Sigmoid colon (tissue), 7 donors: Measurements from ENCODE around the gene SMCR8. TPM values are rescaled to one million over a fixed set of nuclear protein-coding genes. Genes with fewer than 3 reads are reported as not detected.

Experiments used
- DNase-seq: peaks from one replicate; pipeline ENCODE4 v3.0.0-alpha.2; 2019
- H3K27ac ChIP-seq, 4 donors: fragments of 200-600 bp; sonication (generic); one replicate each; pipeline ENCODE4 v1.5.1; 2016 to 2019; ENCODE audit warnings: mild to moderate bottlenecking in 1 of 4
- H3K27me3 ChIP-seq, 3 donors: fragments of 200-600 bp; sonication (generic); one replicate each; pipeline ENCODE4 v1.5.1; 2019; ENCODE audit warnings: mild to moderate bottlenecking in 1 of 3
- H3K36me3 ChIP-seq, 4 donors: fragments of 200-600 bp; sonication (generic); one replicate each; pipeline ENCODE4 v1.5.1; 2016 to 2019
- H3K4me1 ChIP-seq, 4 donors: fragments of 200-600 bp; sonication (generic); one replicate each; pipeline ENCODE4 v1.5.1; 2017 to 2019
- H3K4me3 ChIP-seq, 4 donors: fragments of 200-600 bp; sonication (generic); one replicate each; pipeline ENCODE4 v1.5.1; 2017 to 2019; ENCODE audit warnings: mild to moderate bottlenecking in 2 of 4, moderate library complexity in 1 of 4
- H3K9me3 ChIP-seq, 4 donors: fragments of 200-600 bp in 3 of 4; sonication (generic) in 3 of 4; one replicate each; pipeline versions ENCODE4 v1.5.1 to v1.6.1; 2013 to 2019
- EP300 ChIP-seq, 4 donors: sonication (generic); formaldehyde crosslinking; IDR thresholded peaks; one replicate each; pipeline ENCODE4 v1.6.1; 2017; ENCODE audit warnings: antibody characterized with exemption in 4 of 4
- POLR2A ChIP-seq, 2 donors: fragments of 450-650 bp; IDR thresholded peaks; one replicate each; pipeline ENCODE4 v1.6.1; 2016; ENCODE audit warnings: antibody characterized with exemption in 2 of 2, mild to moderate bottlenecking in 2 of 2, moderate library complexity in 2 of 2
- POLR2AphosphoS5 ChIP-seq, 4 donors: sonication (generic); formaldehyde crosslinking; IDR thresholded peaks; one replicate each; pipeline ENCODE4 v1.6.1; 2017; ENCODE audit warnings: antibody characterized with exemption in 4 of 4
- WGBS, 2 donors: extraction: QIAGEN DNeasy Blood & Tissue Kit; methylation state at CpG; one replicate each; pipeline ENCODE4 v1.1.7; 2013; 5-methylcytosine and 5-hydroxymethylcytosine counted together
- intact Hi-C: fragments of 100-400 bp; cut with DNase I; formaldehyde crosslinking; loops from one replicate; pipeline ENCODE4 v1.15.1; 2023
- polyA plus RNA-seq, 3 donors: library from polyadenylated mRNA; stranded (reverse); fragments of 200-250 nt; gene quantifications; one replicate each; pipeline ENCODE4 v1.2.3, GENCODE V29; 2013
- total RNA-seq, 4 donors: library from RNA; depleted of rRNA; stranded (reverse); fragments of >200 nt; gene quantifications; one replicate each; pipeline ENCODE4 v1.1.0, GENCODE V29; 2016
- TF ChIP-seq, protein P1 (sequence below), 4 experiments: fragments of 450-650 bp in 3 of 4; fragments of 200-600 bp in 1 of 4; IDR thresholded peaks; one replicate each; pipeline ENCODE4 v1.5.1; 2016 to 2019; ENCODE audit warnings: antibody characterized with exemption in 4 of 4, mild to moderate bottlenecking in 3 of 4, moderate library complexity in 2 of 4
- donor health status: healthy with polysubstance abuse.
- donor health status: Bipolar disorder and iron deficiency.
- donor health status: healthy.

Gene SMCR8, protein sequence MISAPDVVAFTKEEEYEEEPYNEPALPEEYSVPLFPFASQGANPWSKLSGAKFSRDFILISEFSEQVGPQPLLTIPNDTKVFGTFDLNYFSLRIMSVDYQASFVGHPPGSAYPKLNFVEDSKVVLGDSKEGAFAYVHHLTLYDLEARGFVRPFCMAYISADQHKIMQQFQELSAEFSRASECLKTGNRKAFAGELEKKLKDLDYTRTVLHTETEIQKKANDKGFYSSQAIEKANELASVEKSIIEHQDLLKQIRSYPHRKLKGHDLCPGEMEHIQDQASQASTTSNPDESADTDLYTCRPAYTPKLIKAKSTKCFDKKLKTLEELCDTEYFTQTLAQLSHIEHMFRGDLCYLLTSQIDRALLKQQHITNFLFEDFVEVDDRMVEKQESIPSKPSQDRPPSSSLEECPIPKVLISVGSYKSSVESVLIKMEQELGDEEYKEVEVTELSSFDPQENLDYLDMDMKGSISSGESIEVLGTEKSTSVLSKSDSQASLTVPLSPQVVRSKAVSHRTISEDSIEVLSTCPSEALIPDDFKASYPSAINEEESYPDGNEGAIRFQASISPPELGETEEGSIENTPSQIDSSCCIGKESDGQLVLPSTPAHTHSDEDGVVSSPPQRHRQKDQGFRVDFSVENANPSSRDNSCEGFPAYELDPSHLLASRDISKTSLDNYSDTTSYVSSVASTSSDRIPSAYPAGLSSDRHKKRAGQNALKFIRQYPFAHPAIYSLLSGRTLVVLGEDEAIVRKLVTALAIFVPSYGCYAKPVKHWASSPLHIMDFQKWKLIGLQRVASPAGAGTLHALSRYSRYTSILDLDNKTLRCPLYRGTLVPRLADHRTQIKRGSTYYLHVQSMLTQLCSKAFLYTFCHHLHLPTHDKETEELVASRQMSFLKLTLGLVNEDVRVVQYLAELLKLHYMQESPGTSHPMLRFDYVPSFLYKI
- total RNA-seq (10 to 100 TPM in 3 of 4 donors, 1 to 10 TPM in 1; 9.3 to 12.2 (median 10.6) TPM), polyA plus RNA-seq (10 to 100 TPM in 1 of 3 donors, 1 to 10 TPM in 2; 4.2 to 16.6 (median 6.7) TPM)

DNA sequence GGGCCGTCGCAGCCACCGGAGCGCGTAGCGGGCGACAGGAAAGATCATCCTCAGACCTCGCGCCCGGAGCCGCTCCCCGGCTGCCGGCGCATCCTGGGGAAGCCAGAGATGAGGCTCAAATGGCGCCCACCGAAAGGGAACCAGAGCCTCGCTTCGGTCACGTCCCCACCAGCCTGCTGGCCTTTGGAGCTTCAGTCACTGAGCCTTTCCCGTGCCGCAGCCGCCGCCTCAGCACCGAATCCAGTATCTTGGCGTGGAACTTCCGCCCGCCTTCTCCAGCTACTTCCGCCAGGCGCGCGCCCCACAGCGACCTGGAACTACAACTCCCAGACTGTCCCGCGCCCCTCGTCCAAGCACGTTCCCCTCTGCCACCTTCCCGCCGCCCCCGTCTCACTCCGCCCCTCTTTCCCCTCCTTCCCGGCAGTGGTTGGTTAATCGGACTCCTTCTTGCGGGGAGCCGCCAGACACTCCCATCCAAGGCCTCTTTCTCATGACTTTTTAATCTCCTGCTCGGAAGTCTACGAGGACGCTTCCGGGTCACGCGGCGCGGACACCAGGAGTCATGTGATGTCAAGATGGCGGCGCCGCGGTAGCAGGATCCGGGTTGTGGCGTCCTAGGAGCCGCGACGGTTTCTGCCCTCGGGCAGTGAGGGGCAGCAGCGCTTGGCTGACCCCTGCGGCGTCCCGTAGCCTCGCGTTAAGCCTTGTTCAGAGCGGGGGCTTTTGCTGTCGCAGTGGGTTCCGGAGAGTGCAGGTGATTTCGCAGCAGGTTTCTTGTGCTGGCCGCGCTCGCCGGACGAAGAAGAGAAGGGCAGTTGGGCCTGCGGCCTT lies at the start of gene SMCR8, which contains the start of gene TOP3A:
TSS of gene SMCR8 (plus strand) at position 563 of the 831 bp plus-strand sequence. CDS start 497 bp downstream, outside the sequence.
TSS of gene TOP3A (minus strand) at position 264 of the 831 bp plus-strand sequence. CDS start at position 48, 216 bp downstream.
- Histone ChIP-seq H3K27me3 (no peaks in the 10 kb centered on the region), H3K4me1 (peaks cover 0 to 71% (median 63%) of the 10 kb centered on the region in 4 donors), H3K4me3 (peak within 1 kb of the TSS; percentile 81 to 93 (median 90)), H3K36me3 (peaks cover 0 to 35% (median 7%) of the 10 kb centered on the region in 4 donors), H3K27ac (peak within 1 kb of the TSS; percentile 85 to 92 (median 90)), H3K9me3 (no peaks in the 10 kb centered on the region)
- intact Hi-C loops = loop anchor here (2.0 to 5.0 kb wide), 2 partner anchors 54 to 88 kb away; partner anchors contain the start of genes LLGL1 and MIEF2
- TF ChIP-seq, protein P1, sequence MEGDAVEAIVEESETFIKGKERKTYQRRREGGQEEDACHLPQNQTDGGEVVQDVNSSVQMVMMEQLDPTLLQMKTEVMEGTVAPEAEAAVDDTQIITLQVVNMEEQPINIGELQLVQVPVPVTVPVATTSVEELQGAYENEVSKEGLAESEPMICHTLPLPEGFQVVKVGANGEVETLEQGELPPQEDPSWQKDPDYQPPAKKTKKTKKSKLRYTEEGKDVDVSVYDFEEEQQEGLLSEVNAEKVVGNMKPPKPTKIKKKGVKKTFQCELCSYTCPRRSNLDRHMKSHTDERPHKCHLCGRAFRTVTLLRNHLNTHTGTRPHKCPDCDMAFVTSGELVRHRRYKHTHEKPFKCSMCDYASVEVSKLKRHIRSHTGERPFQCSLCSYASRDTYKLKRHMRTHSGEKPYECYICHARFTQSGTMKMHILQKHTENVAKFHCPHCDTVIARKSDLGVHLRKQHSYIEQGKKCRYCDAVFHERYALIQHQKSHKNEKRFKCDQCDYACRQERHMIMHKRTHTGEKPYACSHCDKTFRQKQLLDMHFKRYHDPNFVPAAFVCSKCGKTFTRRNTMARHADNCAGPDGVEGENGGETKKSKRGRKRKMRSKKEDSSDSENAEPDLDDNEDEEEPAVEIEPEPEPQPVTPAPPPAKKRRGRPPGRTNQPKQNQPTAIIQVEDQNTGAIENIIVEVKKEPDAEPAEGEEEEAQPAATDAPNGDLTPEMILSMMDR (IDR thresholded peaks at IDR 0.05) = no peak
- TF ChIP-seq POLR2A (IDR thresholded peaks at IDR 0.05) = peak in 1 of 2 donors; percentile 26
- TF ChIP-seq EP300 (IDR thresholded peaks at IDR 0.05) = peak in 1 of 4 donors; percentile 37
- TF ChIP-seq POLR2AphosphoS5 (IDR thresholded peaks at IDR 0.05) = peak; percentile 69 to 89 (median 81)
- 0% methylated on average over 78 of the region's 78 CpGs for WGBS, 2 donors
- DNase-seq = peak; percentile 99

DNA sequence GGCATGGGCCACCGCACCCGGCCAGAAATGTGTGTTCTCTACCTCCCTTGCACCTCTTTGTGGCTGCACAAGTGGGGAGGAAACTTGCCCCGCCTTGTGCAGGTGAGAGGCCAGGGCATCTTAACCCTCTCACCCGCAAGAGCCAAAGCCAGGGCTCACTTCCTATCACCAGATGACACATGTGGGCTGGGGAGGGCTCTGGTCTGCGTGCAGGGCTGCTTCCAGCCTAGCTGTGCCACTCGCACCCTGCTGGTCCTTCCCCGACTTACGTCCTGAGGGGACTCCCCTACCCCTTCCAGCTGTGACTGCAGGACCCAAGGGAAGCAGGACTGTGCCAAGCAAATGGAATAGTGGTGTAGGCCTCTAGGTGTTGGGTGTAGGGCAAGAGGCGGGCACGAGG lies 47.7 kb upstream of the SMCR8 start:
- Histone ChIP-seq H3K27ac (no peak overlapping the region), H3K4me1 (peaks cover 0 to 8% (median 5%) of the 10 kb centered on the region in 4 donors), H3K4me3 (no peak overlapping the region), H3K36me3 (peaks cover 26 to 33% (median 28%) of the 10 kb centered on the region in 4 donors), H3K27me3 (no peaks in the 10 kb centered on the region), H3K9me3 (no peaks in the 10 kb centered on the region)
- intact Hi-C loops = no loop called here
- DNase-seq = no peak
- no peak for TF ChIP-seq POLR2A (IDR thresholded peaks at IDR 0.05)
- TF ChIP-seq, protein P1 (IDR thresholded peaks at IDR 0.05) = no peak
- TF ChIP-seq POLR2AphosphoS5 (IDR thresholded peaks at IDR 0.05) = no peak
- no peak for TF ChIP-seq EP300 (IDR thresholded peaks at IDR 0.05)
- WGBS, 2 donors = 73 to 84% methylated on average over 10 of the region's 10 CpGs

DNA sequence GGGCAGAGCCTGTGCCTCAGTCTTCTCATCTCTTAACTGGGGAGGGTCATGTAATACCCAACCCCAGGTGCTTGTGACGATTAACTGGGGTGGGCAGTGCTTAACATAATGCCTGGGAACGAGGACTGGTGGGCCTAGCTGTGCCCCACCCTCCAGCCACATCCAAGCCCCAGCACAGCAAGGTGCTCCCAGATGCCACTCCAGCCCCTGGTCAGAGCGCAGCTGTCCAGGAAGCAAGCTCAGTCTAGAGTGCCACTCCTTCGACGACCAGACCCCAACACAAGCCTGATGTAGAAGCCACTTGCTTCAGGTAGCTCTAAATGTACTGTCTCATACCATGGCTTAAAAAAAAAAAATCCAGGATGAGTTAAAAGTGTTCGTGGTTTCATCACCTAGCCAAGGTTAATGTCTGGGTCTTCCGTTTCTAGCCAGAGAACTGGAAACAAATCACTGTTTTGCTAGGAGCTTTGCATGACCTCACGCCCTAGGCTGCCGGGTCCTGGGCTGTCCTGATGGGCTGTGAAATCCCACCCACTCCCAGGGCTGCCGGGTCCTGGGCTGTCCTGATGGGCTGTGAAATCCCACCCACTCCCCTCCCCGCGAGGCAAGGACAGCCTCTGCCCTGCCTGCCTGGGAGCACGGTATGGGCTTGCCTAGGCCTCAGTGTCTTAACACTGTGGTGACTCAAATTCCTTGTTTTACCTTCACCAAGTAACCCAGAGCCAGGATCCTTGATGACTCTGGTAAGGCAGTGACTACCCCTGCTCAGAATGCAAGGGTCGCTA lies 47.0 kb upstream of the SMCR8 start:
- no peak for DNase-seq
- TF ChIP-seq EP300 (IDR thresholded peaks at IDR 0.05) (no peak), POLR2A (IDR thresholded peaks at IDR 0.05) (no peak), POLR2AphosphoS5 (IDR thresholded peaks at IDR 0.05) (no peak)
- TF ChIP-seq, protein P1 (IDR thresholded peaks at IDR 0.05) = no peak
- peaks cover 21 to 33% (median 26%) of the 10 kb centered on the region in 4 donors for H3K36me3 ChIP-seq
- peaks cover 0 to under 1% (median 0%) of the 10 kb centered on the region in 4 donors for H3K4me1 ChIP-seq
- no peaks in the 10 kb centered on the region for H3K9me3 ChIP-seq
- H3K27ac ChIP-seq = no peak overlapping the region
- H3K27me3 ChIP-seq = no peaks in the 10 kb centered on the region
- WGBS, 2 donors = 62 to 65% methylated on average over 14 of the region's 14 CpGs
- no peak overlapping the region for H3K4me3 ChIP-seq
- intact Hi-C loops = no loop called here
